SJCRH30 (cell line): Measurements from ENCODE around the gene RNF130. TPM values are rescaled to one million over a fixed set of nuclear protein-coding genes. Genes with fewer than 3 reads are reported as not detected.
"Not testable (repeated sequence)": the region's sequence is repeated elsewhere in the genome, so short reads cannot be mapped to it uniquely, and the experiment has no call there.

Experiments used
- DNase-seq, 2 experiments: peaks; one replicate each; pipeline ENCODE4 v3.0.0-alpha.2; 2015 to 2020
- H3K27ac ChIP-seq: fragments of 250-450 bp; sonication (Bioruptor Pico); 2 replicates; pipeline ENCODE4 v1.5.1; 2020; ENCODE audit warnings: mild to moderate bottlenecking, moderate library complexity
- H3K27me3 ChIP-seq: fragments of 250-450 bp; sonication (Bioruptor Pico); 2 replicates; pipeline ENCODE4 v1.5.1; 2020; ENCODE audit warnings: mild to moderate bottlenecking, moderate library complexity
- H3K36me3 ChIP-seq: fragments of 250-450 bp; sonication (Bioruptor Pico); 2 replicates; pipeline ENCODE4 v1.5.1; 2020; ENCODE audit warnings: mild to moderate bottlenecking, moderate library complexity
- H3K4me1 ChIP-seq: fragments of 250-450 bp; sonication (Bioruptor Pico); 2 replicates; pipeline ENCODE4 v1.5.1; 2020; ENCODE audit warnings: mild to moderate bottlenecking, moderate library complexity
- H3K4me3 ChIP-seq: fragments of 250-450 bp; sonication (Bioruptor Pico); 2 replicates; pipeline ENCODE4 v1.5.1; 2020; ENCODE audit warnings: mild to moderate bottlenecking, moderate library complexity
- H3K9me3 ChIP-seq: fragments of 250-450 bp; sonication (Bioruptor Pico); replicated peaks from 2 replicates; pipeline ENCODE4 v1.5.1; 2020; ENCODE audit warnings: mild to moderate bottlenecking, moderate library complexity
- total RNA-seq: library from RNA; depleted of rRNA; stranded (reverse); fragments of >200 nt; shearing (Covaris generic); gene quantifications from 2 replicates; pipeline ENCODE4 v1.2.3, GENCODE V29; 2014

RNF130 gene
- total RNA-seq, 1 experiment from 2014 or later: 34.5 TPM

DNA sequence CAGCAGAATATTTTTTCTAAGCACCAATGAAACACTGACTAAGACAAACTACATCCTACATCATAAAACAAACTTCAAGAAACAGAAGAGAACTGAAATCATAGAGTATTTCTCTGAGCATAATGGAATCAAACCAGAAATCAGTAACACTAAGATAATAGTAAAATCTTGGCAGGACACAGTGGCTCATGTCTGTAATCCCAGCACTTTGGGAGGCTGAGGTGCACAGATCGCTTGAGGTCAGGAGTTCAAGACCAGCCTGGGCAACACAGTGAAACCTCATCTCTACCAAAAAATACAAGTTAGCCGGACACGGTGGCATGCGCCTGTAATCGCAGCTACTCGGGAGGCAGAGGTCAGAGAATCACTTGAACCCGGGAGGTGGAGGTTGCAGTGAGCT, 63.1 kb downstream of the RNF130 start:
- Histone ChIP-seq H3K4me1 (no peaks in the 10 kb centered on the region), H3K27me3 (no peaks in the 10 kb centered on the region), H3K9me3 (no peaks in the 10 kb centered on the region), H3K4me3 (no peak overlapping the region), H3K36me3 (peaks cover 4% of the 10 kb centered on the region; the same call in 1 of the 2 replicates), H3K27ac (no peak overlapping the region)
- DNase-seq: no peak

DNA sequence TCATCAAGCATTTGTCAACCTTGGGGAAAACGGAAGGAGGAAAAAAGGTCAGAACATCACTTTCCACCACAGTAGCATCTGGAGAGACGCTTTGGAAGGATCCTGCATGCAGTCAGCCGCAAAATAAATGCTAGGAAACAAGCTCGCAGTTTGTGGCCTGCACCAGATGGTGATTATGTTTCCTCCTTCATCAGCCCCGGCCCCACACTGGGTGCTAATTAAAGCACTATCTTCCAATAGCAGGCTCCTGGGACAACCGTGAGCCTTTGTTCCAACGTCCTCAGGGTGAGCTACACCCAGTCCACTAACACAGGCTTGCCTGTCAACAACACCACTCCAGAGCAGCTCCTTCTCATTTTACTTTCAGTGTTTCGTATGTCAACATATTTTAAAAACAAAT, 64.0 kb downstream of the RNF130 start:
- Histone ChIP-seq H3K9me3 (no peaks in the 10 kb centered on the region), H3K27ac (no peak overlapping the region)

DNA sequence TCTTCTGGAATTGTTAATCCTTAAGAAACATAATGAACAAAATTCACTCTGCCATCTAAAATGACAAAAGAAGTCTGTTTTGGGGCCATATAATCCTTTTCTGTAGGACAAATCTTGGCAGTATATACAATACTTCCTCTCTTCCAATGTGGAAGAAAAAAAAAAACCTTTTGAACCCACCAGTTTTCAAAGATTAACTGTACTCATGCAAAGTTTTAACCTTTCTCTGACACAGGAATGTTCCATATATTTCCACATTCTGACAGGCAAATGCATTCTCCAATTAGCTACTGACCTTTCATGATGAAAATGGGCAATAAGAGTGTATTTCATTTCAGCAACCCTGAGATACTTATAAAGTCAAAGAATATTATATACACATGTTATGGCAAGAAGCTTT, 65.4 kb downstream of the RNF130 start:
- no peak overlapping the region for H3K4me3 ChIP-seq

More for the DNA sequence above, 64.0 kb downstream of the RNF130 start:
- DNase-seq: no peak
- Histone ChIP-seq H3K4me3 (no peak overlapping the region), H3K36me3 (peaks cover 4% of the 10 kb centered on the region; the same call in 1 of the 2 replicates), H3K4me1 (no peaks in the 10 kb centered on the region), H3K27me3 (no peaks in the 10 kb centered on the region)

DNA sequence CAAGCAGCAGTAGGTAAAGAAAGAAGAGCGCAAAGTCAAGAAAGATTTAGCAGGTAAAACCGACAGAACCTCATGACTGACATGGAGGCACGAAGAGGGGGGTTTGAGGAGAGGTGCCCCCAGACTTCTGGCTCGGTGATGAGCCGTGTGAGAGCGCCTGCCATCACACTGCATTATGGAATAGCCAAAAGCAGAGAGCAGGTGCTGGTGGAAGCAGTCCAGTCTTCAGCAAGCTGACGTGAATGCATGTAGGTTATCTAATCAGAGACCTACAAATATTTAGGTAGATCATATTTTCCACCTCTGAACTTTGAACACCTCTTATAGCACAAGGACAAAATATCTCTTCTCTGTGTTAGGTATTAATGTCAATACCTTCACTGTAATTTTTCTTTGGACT, 68.4 kb downstream of the RNF130 start:
- no peak overlapping the region for H3K4me3 ChIP-seq
- H3K27me3 ChIP-seq: no peaks in the 10 kb centered on the region
- DNase-seq: no peak
- H3K9me3 ChIP-seq: peaks cover 4% of the 10 kb centered on the region; the same call in 1 of the 2 replicates
- peaks cover 2% of the 10 kb centered on the region; the same call in 1 of the 2 replicates for H3K36me3 ChIP-seq
- no peaks in the 10 kb centered on the region for H3K4me1 ChIP-seq
- H3K27ac ChIP-seq: no peak overlapping the region

More for the DNA sequence above, 65.4 kb downstream of the RNF130 start:
- no peaks in the 10 kb centered on the region for H3K9me3 ChIP-seq
- H3K27ac ChIP-seq: no peak overlapping the region
- H3K4me1 ChIP-seq: no peaks in the 10 kb centered on the region
- H3K36me3 ChIP-seq: peaks cover 2% of the 10 kb centered on the region; the same call in 1 of the 2 replicates
- no peak for DNase-seq
- no peaks in the 10 kb centered on the region for H3K27me3 ChIP-seq

DNA sequence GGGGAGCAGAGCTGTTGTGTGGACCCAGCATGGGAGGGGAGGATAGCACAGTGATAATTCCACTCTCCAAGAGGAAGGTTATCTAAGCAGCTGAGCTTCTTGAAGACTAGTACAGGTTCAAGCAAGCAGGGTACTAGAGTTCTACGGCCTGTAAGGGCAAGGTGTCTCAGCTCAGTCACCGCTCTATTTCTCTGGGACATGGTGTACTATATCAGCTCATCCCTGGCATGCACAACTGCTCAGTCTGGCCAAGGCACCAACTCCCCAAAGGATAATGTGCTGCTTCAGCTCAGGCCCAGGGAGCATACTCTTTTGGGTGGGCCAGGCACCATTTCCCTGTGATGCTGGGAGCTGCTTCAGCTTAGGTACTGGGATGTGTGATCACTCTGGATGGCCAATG, 69.8 kb downstream of the RNF130 start:
- Histone ChIP-seq H3K9me3 (peaks cover 4% of the 10 kb centered on the region; the same call in 1 of the 2 replicates), H3K4me3 (no peak overlapping the region), H3K27me3 (no peaks in the 10 kb centered on the region), H3K27ac (no peak overlapping the region), H3K36me3 (peaks cover 2% of the 10 kb centered on the region; the same call in 1 of the 2 replicates), H3K4me1 (no peaks in the 10 kb centered on the region)
- DNase-seq: no peak

DNA sequence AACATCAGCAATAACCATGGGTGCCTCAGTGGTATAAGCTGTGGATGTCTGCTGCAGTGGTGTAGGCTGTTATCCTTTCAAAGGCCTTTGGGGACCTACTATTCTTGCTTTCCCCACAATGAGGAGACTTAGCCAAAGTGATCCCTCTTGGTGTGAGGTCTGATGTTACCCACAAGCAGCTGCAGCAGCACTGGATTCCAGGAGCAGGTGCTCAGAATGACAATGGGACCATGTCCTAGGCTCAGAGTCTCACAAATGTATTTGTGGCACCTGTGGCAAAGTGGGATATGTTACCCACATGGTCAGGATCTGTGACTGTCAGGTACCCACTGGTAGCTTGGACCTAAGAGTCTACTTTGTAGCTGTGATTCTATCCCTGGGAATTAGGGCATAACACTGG, 70.4 kb downstream of the RNF130 start:
- H3K27ac ChIP-seq: no peak overlapping the region
- no peaks in the 10 kb centered on the region for H3K27me3 ChIP-seq
- peak in 1 of 2 experiments; percentile 31 for DNase-seq
- no peak overlapping the region for H3K4me3 ChIP-seq
- no peaks in the 10 kb centered on the region for H3K4me1 ChIP-seq
- peaks cover 2% of the 10 kb centered on the region; the same call in 1 of the 2 replicates for H3K36me3 ChIP-seq
- H3K9me3 ChIP-seq: peaks cover 4% of the 10 kb centered on the region; the same call in 1 of the 2 replicates

DNA sequence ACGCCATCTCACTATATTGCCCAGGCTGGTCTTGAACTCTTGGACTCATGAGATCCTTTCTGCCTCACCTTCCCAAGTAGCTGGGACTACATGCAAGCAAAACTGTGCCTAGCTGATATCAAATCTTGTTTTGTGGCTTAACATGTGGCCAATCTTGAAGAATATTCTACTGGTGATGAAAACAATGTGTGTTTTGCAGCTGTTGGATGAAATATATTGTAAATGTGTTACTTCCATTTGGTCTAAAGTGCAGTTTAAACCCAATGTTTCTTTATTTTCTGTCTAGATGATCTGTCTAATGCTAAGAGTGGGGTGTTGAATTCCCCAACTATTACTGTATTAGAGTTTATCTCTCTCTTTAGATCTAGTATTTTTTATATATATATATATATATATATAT, 73.1 kb downstream of the RNF130 start:
- H3K4me1 ChIP-seq: no peaks in the 10 kb centered on the region
- no peaks in the 10 kb centered on the region for H3K27me3 ChIP-seq
- H3K36me3 ChIP-seq: peaks cover 2% of the 10 kb centered on the region; the same call in 1 of the 2 replicates
- H3K9me3 ChIP-seq: peaks cover 9% of the 10 kb centered on the region; the same call in 1 of the 2 replicates
- H3K27ac ChIP-seq: no peak overlapping the region
- no peak overlapping the region for H3K4me3 ChIP-seq
- DNase-seq: no peak

DNA sequence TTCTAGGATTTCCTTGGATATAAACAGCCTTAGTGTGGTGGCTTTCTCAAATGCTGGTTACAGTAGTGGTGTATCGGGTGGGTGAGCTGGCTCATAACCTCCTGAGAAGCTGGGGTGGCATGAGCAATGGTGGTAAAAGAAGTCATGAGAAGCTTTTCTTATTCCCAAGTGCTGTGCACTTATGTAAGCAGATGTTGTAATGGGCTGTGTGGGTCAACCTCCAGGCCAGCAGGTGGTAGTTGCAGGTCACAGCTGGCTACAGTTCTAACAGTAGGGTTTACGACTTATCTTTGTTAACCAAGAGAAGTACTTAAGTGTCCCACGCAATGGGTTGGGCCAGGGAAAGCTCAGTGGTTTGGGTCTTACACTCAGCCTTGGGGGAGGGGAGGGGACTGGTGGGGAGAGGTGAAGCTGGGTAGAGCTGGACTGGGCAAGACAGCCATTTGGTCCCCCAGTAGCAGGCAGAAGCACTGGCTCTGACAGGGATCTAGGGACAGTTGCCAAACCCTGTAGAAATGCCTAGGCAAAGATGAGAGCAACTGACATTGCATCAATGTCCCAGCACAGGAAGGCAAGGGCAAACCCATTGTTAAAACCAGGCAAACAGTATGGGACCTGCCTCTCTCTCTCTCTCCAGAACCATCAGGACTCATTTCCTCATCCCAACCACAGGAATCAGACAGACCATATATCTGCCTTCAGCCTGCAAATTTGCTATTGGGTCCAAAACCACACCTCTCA, 76.8 kb downstream of the RNF130 start:
- H3K9me3 ChIP-seq: peaks cover 11% of the 10 kb centered on the region
- H3K27me3 ChIP-seq: no peaks in the 10 kb centered on the region
- DNase-seq: no peak
- H3K4me3 ChIP-seq: no peak overlapping the region
- no peak overlapping the region for H3K27ac ChIP-seq
- H3K4me1 ChIP-seq: no peaks in the 10 kb centered on the region
- no peaks in the 10 kb centered on the region for H3K36me3 ChIP-seq

DNA sequence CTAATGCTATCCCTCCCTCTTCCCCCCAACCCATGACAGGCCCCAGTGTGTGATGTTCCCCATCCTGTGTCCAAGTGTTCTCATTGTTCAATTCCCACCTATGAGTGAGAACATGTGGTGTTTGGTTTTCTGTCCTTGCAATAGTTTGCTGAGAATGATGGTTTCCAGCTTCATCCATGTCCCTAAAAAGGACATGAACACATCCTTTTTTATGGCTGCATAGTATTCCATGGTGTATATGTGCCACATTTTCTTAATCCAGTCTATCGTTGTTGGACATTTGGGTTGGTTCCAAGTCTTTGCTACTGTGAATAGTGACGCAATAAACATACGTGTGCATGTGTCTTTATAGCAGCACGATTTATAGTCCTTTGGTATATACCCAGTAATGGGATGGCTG, 78.7 kb downstream of the RNF130 start:
- H3K4me3 ChIP-seq, H3K36me3 ChIP-seq, DNase-seq, H3K27ac ChIP-seq, H3K27me3 ChIP-seq, H3K4me1 ChIP-seq: not testable (repeated sequence)
- peaks cover 10% of the 10 kb centered on the region for H3K9me3 ChIP-seq

DNA sequence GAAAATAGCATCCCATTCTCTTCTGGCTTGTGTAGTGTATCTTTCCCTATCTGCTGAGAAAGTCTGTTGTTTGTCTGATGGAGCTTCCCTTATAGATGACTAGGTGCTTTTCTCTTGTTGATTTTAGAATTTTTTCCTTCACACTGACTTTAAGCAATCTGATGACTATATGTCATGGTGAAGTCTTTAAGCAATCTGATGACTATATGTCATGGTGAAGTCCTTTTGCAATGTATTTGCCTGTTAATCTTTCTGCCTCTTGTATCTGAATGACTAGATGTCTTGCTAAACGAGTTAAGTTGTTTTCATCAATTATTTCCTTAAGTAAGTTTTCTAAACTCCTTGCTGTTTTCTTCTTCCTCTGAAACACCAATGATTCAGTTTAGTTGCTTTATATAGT, 80.5 kb downstream of the RNF130 start:
- Histone ChIP-seq H3K36me3 (peaks cover 2% of the 10 kb centered on the region; the same call in 1 of the 2 replicates), H3K4me1 (no peaks in the 10 kb centered on the region), H3K9me3 (peaks cover 10% of the 10 kb centered on the region), H3K4me3 (no peak overlapping the region), H3K27ac (no peak overlapping the region), H3K27me3 (no peaks in the 10 kb centered on the region)
- DNase-seq: no peak

DNA sequence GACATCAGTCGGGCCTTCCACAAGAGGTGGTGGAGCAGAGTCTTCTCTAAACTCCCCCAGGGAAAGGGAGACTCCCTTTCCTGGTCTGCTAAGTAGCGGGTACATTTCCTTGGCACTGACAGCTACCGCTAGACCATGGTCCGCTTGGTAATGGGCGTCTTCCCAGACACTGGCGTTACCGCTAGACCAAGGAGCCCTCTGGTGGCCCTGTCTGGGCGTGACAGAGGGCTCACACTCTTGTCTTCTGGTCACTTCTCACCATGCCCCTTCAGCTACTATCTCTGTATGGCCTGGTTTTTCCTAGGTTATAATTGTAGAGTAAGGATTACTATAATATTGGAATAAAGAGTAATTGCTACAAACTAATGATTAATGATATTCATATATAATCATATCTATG, 81.0 kb downstream of the RNF130 start:
- not testable (repeated sequence) for H3K27ac ChIP-seq, DNase-seq, H3K36me3 ChIP-seq, H3K4me1 ChIP-seq, H3K4me3 ChIP-seq, H3K27me3 ChIP-seq
- H3K9me3 ChIP-seq: peaks cover 10% of the 10 kb centered on the region

DNA sequence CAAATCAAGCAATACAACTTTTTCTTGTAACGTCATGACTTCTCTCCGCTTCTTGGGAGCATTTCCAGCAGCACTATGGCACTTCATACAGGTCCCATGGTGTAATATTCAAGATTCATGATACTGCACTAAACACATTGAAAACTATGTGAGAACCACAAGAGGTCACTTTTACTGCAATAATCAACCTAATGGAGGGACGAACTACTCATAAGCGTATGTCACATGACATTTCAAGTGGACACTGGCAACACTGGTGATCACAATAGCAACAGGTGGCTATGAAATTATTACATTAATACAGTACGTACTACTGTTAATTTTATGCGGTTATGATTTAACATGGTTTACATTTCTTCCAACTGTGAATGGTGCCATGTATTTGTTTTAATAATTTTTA, 85.2 kb downstream of the RNF130 start:
- Histone ChIP-seq H3K36me3 (peaks cover 4% of the 10 kb centered on the region; the same call in 1 of the 2 replicates), H3K27me3 (no peaks in the 10 kb centered on the region), H3K4me3 (no peak overlapping the region), H3K9me3 (no peaks in the 10 kb centered on the region), H3K27ac (no peak overlapping the region), H3K4me1 (no peaks in the 10 kb centered on the region)
- DNase-seq: no peak

DNA sequence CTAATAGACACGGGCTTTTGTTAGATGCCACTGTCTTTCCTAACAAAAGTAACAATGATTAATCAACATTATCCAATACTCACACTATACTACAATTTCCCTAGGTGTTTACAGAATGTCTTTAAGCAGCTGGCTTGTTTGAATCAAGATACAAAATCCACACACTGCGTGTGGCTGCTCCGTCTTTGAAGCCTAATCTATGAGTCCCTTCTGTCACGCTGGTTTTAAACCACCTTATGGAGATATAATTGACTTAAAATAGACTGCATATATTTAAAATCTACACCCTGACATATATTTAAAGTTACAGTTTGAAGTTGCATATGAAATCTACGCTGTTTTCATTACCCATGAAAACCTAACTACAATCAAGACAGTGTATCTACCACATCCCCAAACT, 89.9 kb downstream of the RNF130 start:
- H3K4me3 ChIP-seq: no peak overlapping the region
- no peaks in the 10 kb centered on the region for H3K4me1 ChIP-seq
- no peaks in the 10 kb centered on the region for H3K9me3 ChIP-seq
- peaks cover 8% of the 10 kb centered on the region; the same call in 1 of the 2 replicates for H3K36me3 ChIP-seq
- H3K27ac ChIP-seq: no peak overlapping the region
- DNase-seq: no peak
- H3K27me3 ChIP-seq: no peaks in the 10 kb centered on the region

DNA sequence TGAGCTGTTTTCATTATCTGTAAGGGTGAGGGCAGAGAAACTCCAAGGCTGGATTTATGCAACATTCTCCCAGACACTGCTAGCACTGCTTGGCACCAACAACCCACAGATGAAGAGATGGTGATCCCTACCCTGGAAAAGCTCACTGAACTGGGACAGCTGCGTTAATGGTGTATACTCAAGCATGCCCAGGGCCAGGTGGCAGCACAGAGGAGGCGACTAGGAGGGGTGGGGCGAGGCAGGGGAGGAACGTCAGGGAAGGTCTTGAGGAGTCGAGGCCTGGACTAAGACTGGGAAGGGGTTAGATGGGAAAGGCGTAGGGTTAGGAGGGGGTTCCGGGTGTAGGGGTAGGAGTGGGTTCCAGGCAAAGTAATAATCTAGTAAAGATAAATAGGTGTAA, 90.8 kb downstream of the RNF130 start:
- H3K4me1 ChIP-seq: no peaks in the 10 kb centered on the region
- H3K9me3 ChIP-seq: no peaks in the 10 kb centered on the region
- no peak overlapping the region for H3K4me3 ChIP-seq
- no peak for DNase-seq
- peaks cover 9% of the 10 kb centered on the region; the same call in 1 of the 2 replicates for H3K36me3 ChIP-seq
- no peaks in the 10 kb centered on the region for H3K27me3 ChIP-seq
- H3K27ac ChIP-seq: no peak overlapping the region

DNA sequence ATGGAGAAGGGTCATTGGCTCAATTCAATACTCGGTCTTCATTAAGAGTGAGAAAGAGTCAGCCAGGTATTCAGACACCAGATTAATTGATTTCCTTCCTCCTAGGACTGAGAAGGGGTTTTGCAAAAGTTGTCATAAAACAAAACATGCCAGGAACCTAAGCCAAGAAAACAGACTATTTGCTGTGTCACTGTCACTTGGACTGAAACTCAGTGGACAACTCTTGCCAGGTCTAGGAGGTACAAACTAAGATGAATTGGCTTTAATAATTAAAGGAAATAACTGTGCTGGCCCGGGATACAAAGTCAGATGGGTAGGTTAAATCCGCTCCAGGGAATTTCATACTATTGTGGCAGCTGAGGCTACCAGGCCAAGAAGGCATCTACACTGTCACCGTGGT, 92.8 kb downstream of the RNF130 start:
- no peaks in the 10 kb centered on the region for H3K9me3 ChIP-seq
- H3K27ac ChIP-seq: no peak overlapping the region
- no peak for DNase-seq
- H3K4me3 ChIP-seq: no peak overlapping the region
- no peaks in the 10 kb centered on the region for H3K4me1 ChIP-seq
- H3K27me3 ChIP-seq: no peaks in the 10 kb centered on the region
- H3K36me3 ChIP-seq: peaks cover 8% of the 10 kb centered on the region; the same call in 1 of the 2 replicates

DNA sequence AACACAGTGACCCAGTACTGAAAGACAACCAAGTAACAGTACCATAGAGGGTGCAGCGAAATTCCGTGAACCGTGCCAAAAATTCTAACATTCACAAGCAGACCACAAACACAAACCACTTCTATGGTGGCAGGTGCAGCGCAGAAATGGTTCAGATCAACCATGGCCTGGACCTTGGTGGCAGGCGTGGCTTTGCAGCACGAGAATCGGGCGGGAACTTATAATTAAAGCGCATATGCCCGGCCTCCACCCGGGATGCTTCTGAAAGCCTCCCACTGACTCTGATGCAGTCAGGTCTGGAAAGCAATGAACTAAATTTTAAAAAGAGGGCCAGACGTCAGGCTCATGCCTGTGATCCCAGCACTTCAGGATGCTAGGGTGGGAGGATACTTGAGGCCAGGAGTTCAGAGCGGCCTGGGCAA, 95.8 kb downstream of the RNF130 start:
- Histone ChIP-seq H3K9me3 (no peaks in the 10 kb centered on the region), H3K4me1 (no peaks in the 10 kb centered on the region), H3K27me3 (no peaks in the 10 kb centered on the region), H3K27ac (no peak overlapping the region), H3K36me3 (peaks cover 6% of the 10 kb centered on the region; the same call in 1 of the 2 replicates), H3K4me3 (no peak overlapping the region)
- DNase-seq: no peak
